GM23338 (cell line): ENCODE data around the gene COL20A1. TPM values are rescaled to one million over a fixed set of nuclear protein-coding genes. Genes with fewer than 3 reads are reported as not detected.

Experiments used
- ATAC-seq: fragments of 200-7000 bp; cut with Tn5 transposase; 3 replicates; pipeline ENCODE4 v1.9.1; 2020
- DNase-seq: peaks from one replicate; pipeline ENCODE4 v3.0.0-alpha.2; 2015; ENCODE audit warnings: low spot score
- H2AFZ ChIP-seq: fragments of 200-600 bp; sonication (generic); 2 replicates; pipeline ENCODE4 v1.8.0; 2016; ENCODE audit warnings: antibody characterized with exemption, mild to moderate bottlenecking, moderate library complexity
- H3F3A ChIP-seq: fragments of 200-600 bp; sonication (generic); replicated peaks from 2 replicates; pipeline ENCODE4 v1.8.0; 2017; ENCODE audit warnings: antibody characterized with exemption, mixed run types, low read depth
- H3K27ac ChIP-seq: fragments of 200-600 bp; sonication (generic); 2 replicates; pipeline ENCODE4 v1.6.1; 2016; ENCODE audit warnings: low read depth
- H3K27me3 ChIP-seq: fragments of 200-600 bp; sonication (generic); 2 replicates; pipeline ENCODE4 v1.8.0; 2016; ENCODE audit warnings: mild to moderate bottlenecking, mixed run types, moderate library complexity; ENCODE audit not compliant: insufficient read depth
- H3K36me3 ChIP-seq: fragments of 200-600 bp; sonication (generic); 2 replicates; pipeline ENCODE4 v1.8.0; 2016; ENCODE audit warnings: mild to moderate bottlenecking; ENCODE audit not compliant: insufficient read depth
- H3K4me1 ChIP-seq: fragments of 200-600 bp; sonication (generic); 2 replicates; pipeline ENCODE4 v1.8.0; 2016; ENCODE audit warnings: mild to moderate bottlenecking, moderate library complexity; ENCODE audit not compliant: insufficient read depth
- H3K4me2 ChIP-seq: fragments of 200-600 bp; sonication (generic); 2 replicates; pipeline ENCODE4 v1.7.1; 2017; ENCODE audit warnings: mixed run types
- H3K4me3 ChIP-seq: fragments of 200-600 bp; sonication (generic); 2 replicates; pipeline ENCODE4 v1.6.1; 2016; ENCODE audit warnings: mixed run types
- H3K79me2 ChIP-seq: fragments of 200-600 bp; sonication (generic); replicated peaks from 2 replicates; pipeline ENCODE4 v1.8.0; 2017; ENCODE audit warnings: mild to moderate bottlenecking; ENCODE audit not compliant: insufficient read depth
- H3K9me2 ChIP-seq: fragments of 200-600 bp; sonication (generic); 2 replicates; pipeline ENCODE4 v1.8.0; 2017; ENCODE audit not compliant: insufficient read depth
- H4K20me1 ChIP-seq: fragments of 200-600 bp; sonication (generic); replicated peaks from 2 replicates; pipeline ENCODE4 v1.8.0; 2017; ENCODE audit warnings: mild to moderate bottlenecking; ENCODE audit not compliant: insufficient read depth
- H3K27ac Mint-ChIP-seq: 2 replicates; pipeline ENCODE4 v1.8.0; 2020; ENCODE audit warnings: inconsistent platforms, mild to moderate bottlenecking, moderate library complexity, mixed read lengths
- H3K27me3 Mint-ChIP-seq: 3 replicates; pipeline ENCODE4 v1.8.0; 2022; ENCODE audit warnings: low read depth, mild to moderate bottlenecking, moderate library complexity, mixed read lengths, inconsistent platforms; ENCODE audit not compliant: insufficient read depth, poor library complexity
- H3K36me3 Mint-ChIP-seq: 3 replicates; pipeline ENCODE4 v1.8.0; 2021; ENCODE audit warnings: low read depth, mild to moderate bottlenecking, inconsistent platforms, moderate library complexity, mixed read lengths
- H3K4me1 Mint-ChIP-seq: 3 replicates; pipeline ENCODE4 v1.8.0; 2020; ENCODE audit warnings: mild to moderate bottlenecking, inconsistent platforms, mixed read lengths
- H3K4me3 Mint-ChIP-seq: 3 replicates; pipeline ENCODE4 v1.8.0; 2021; ENCODE audit warnings: moderate library complexity, mild to moderate bottlenecking, inconsistent platforms, mixed read lengths
- H3K9me3 Mint-ChIP-seq: 3 replicates; pipeline ENCODE4 v1.8.0; 2020; ENCODE audit warnings: moderate library complexity, mild to moderate bottlenecking, inconsistent platforms, mixed read lengths
- CREB1 ChIP-seq: fragments of 250-450 bp; sonication (Bioruptor Pico); IDR thresholded peaks from 2 replicates; pipeline ENCODE4 v1.5.0; 2020; ENCODE audit warnings: low read depth, mild to moderate bottlenecking, moderate library complexity
- ETS1 ChIP-seq: IDR thresholded peaks from 2 replicates; pipeline ENCODE4 v1.6.1; 2016; ENCODE audit warnings: antibody characterized with exemption
- EZH2 ChIP-seq: fragments of 200-600 bp; sonication (generic); IDR thresholded peaks from one replicate; pipeline ENCODE4 v1.8.0; 2017; ENCODE audit warnings: antibody characterized with exemption, mild to moderate bottlenecking, low read depth; ENCODE audit not compliant: unreplicated experiment
- EZH2phosphoT487 ChIP-seq: fragments of 200-600 bp; sonication (generic); IDR thresholded peaks from one replicate; pipeline ENCODE4 v1.8.1; 2018; ENCODE audit warnings: antibody characterized with exemption; ENCODE audit not compliant: unreplicated experiment
- JUNB ChIP-seq: IDR thresholded peaks from one replicate; pipeline ENCODE4 v1.6.1; 2016; ENCODE audit warnings: antibody characterized with exemption; ENCODE audit not compliant: unreplicated experiment
- NANOG ChIP-seq: IDR thresholded peaks from 2 replicates; pipeline ENCODE4 v1.6.1; 2016; ENCODE audit warnings: antibody characterized with exemption, borderline replicate concordance
- POLR2AphosphoS5 ChIP-seq: IDR thresholded peaks from 2 replicates; pipeline ENCODE4 v1.6.1; 2016; ENCODE audit warnings: antibody characterized with exemption, low read depth
- STAT1 ChIP-seq: IDR thresholded peaks from one replicate; pipeline ENCODE4 v1.6.1; 2016; ENCODE audit warnings: antibody characterized with exemption; ENCODE audit not compliant: unreplicated experiment
- ZNF114 ChIP-seq: fragments of 250-450 bp; sonication (Bioruptor Pico); IDR thresholded peaks from 2 replicates; pipeline ENCODE4 v1.5.0; 2020; ENCODE audit warnings: mild to moderate bottlenecking, moderate library complexity
- ZNF331 ChIP-seq: fragments of 250-450 bp; sonication (Bioruptor Pico); IDR thresholded peaks from 2 replicates; pipeline ENCODE4 v1.5.0; 2020; ENCODE audit warnings: low read depth, mild to moderate bottlenecking, moderate library complexity
- ZNF462 ChIP-seq: fragments of 250-450 bp; sonication (Bioruptor Pico); IDR thresholded peaks from 2 replicates; pipeline ENCODE4 v1.5.0; 2020; ENCODE audit warnings: mild to moderate bottlenecking, moderate library complexity
- polyA plus RNA-seq: library from polyadenylated mRNA; unstranded; fragments of >200 nt; fragmentation: Nextera tagmentation; extraction: Ambion mirVana; gene quantifications from 2 replicates; pipeline ENCODE4 v1.2.1, GENCODE V29; 2016
- total RNA-seq: library from RNA; depleted of rRNA; stranded (reverse); fragments of >200 nt; shearing (Covaris generic); gene quantifications from 2 replicates; pipeline ENCODE4 v1.2.3, GENCODE V29; 2014
- TF ChIP-seq, protein P1 (sequence below): IDR thresholded peaks from one replicate; pipeline ENCODE4 v1.6.1; 2018; ENCODE audit warnings: antibody characterized with exemption; ENCODE audit not compliant: unreplicated experiment
- TF ChIP-seq, protein P2 (sequence below), 2 experiments: fragments of 200-600 bp in 1 of 2; sonication (generic) in 1 of 2; conservative IDR thresholded peaks; 2 replicates each; pipeline versions ENCODE4 v1.5.1 to v1.6.1; 2016 to 2017; ENCODE audit warnings: antibody characterized with exemption in 2 of 2, low read depth in 2 of 2, mild to moderate bottlenecking in 2 of 2, moderate library complexity in 1 of 2

The COL20A1 gene
- total and polyA plus RNA-seq, 2 experiments from 2014 or later = 0.28 to 0.79 TPM

DNA sequence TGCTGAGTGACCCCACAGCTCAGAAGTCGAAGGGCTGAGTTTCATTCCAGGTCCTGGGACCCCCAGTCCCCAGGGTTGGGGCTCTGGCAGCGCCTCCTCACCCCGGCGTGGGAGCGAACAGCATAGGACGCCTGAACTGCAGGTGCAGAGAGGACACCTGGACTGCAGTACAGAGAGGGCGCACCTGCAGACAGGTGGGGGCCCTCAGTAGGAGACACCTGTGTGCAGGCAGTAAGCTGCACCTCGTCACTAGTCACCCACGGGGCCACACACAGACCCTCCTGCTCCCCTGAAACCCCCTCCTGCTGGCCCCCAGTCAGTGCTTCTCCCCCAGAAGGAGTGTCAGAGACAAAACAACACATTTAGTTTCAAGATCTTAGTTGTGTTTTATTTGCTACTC is 30.1 kb upstream of the COL20A1 start:
- ATAC-seq (no peak), DNase-seq (no peak)
- Mint-ChIP-seq H3K9me3 (no peaks in the 10 kb centered on the region), H3K27me3 (peaks cover 25% of the 10 kb centered on the region), H3K27ac (peak overlapping the region; percentile 16; the same call in 1 of the 2 replicates), H3K4me3 (no peak overlapping the region), H3K4me1 (peaks cover 11% of the 10 kb centered on the region), H3K36me3 (no peaks in the 10 kb centered on the region)
- H3K9me2 ChIP-seq = no peaks in the 10 kb centered on the region
- H3F3A ChIP-seq = no peaks in the 10 kb centered on the region
- no peaks in the 10 kb centered on the region; the same call in 1 of the 2 replicates for H3K4me1 ChIP-seq
- H4K20me1 ChIP-seq = no peaks in the 10 kb centered on the region
- H3K27ac ChIP-seq = no peak overlapping the region
- H3K36me3 ChIP-seq = no peaks in the 10 kb centered on the region
- no peaks in the 10 kb centered on the region for H3K79me2 ChIP-seq
- H2AFZ ChIP-seq = no peak overlapping the region
- no peak overlapping the region for H3K4me3 ChIP-seq
- TF ChIP-seq EZH2 (no peak), ZNF114 (CRISPR knock-in tag) (no peak), ZNF462 (CRISPR knock-in tag) (no peak), JUNB (no peak), ZNF331 (CRISPR knock-in tag) (no peak), EZH2phosphoT487 (no peak), ETS1 (no peak), NANOG (no peak), POLR2AphosphoS5 (no peak), STAT1 (no peak), CREB1 (no peak)
- TF ChIP-seq, protein P1, sequence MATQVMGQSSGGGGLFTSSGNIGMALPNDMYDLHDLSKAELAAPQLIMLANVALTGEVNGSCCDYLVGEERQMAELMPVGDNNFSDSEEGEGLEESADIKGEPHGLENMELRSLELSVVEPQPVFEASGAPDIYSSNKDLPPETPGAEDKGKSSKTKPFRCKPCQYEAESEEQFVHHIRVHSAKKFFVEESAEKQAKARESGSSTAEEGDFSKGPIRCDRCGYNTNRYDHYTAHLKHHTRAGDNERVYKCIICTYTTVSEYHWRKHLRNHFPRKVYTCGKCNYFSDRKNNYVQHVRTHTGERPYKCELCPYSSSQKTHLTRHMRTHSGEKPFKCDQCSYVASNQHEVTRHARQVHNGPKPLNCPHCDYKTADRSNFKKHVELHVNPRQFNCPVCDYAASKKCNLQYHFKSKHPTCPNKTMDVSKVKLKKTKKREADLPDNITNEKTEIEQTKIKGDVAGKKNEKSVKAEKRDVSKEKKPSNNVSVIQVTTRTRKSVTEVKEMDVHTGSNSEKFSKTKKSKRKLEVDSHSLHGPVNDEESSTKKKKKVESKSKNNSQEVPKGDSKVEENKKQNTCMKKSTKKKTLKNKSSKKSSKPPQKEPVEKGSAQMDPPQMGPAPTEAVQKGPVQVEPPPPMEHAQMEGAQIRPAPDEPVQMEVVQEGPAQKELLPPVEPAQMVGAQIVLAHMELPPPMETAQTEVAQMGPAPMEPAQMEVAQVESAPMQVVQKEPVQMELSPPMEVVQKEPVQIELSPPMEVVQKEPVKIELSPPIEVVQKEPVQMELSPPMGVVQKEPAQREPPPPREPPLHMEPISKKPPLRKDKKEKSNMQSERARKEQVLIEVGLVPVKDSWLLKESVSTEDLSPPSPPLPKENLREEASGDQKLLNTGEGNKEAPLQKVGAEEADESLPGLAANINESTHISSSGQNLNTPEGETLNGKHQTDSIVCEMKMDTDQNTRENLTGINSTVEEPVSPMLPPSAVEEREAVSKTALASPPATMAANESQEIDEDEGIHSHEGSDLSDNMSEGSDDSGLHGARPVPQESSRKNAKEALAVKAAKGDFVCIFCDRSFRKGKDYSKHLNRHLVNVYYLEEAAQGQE = no peak
- TF ChIP-seq, protein P2, sequence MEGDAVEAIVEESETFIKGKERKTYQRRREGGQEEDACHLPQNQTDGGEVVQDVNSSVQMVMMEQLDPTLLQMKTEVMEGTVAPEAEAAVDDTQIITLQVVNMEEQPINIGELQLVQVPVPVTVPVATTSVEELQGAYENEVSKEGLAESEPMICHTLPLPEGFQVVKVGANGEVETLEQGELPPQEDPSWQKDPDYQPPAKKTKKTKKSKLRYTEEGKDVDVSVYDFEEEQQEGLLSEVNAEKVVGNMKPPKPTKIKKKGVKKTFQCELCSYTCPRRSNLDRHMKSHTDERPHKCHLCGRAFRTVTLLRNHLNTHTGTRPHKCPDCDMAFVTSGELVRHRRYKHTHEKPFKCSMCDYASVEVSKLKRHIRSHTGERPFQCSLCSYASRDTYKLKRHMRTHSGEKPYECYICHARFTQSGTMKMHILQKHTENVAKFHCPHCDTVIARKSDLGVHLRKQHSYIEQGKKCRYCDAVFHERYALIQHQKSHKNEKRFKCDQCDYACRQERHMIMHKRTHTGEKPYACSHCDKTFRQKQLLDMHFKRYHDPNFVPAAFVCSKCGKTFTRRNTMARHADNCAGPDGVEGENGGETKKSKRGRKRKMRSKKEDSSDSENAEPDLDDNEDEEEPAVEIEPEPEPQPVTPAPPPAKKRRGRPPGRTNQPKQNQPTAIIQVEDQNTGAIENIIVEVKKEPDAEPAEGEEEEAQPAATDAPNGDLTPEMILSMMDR (conservative IDR thresholded peaks at IDR 0.05; ENCODE audit: low read depth in 2 of 2) = no peak
- H3K4me2 ChIP-seq = no peak overlapping the region
- no peaks in the 10 kb centered on the region for H3K27me3 ChIP-seq
